Measurements from ENCODE around the gene PAK2. TPM values are rescaled to one million over a fixed set of nuclear protein-coding genes. Genes with fewer than 3 reads are reported as not detected.
A peak's percentile ranks its signal among the peaks of the same experiment; 100 is the strongest.

PAK2 gene
- total RNA-seq: 77.8 TPM
- long read RNA-seq, full-length matches to known transcripts: 71 of 97 reads
- long read RNA-seq, partial matches to known transcripts: 19 of 97 reads
- long read RNA-seq, other reads (novel, unspliced or antisense): 7 of 97 reads

DNA sequence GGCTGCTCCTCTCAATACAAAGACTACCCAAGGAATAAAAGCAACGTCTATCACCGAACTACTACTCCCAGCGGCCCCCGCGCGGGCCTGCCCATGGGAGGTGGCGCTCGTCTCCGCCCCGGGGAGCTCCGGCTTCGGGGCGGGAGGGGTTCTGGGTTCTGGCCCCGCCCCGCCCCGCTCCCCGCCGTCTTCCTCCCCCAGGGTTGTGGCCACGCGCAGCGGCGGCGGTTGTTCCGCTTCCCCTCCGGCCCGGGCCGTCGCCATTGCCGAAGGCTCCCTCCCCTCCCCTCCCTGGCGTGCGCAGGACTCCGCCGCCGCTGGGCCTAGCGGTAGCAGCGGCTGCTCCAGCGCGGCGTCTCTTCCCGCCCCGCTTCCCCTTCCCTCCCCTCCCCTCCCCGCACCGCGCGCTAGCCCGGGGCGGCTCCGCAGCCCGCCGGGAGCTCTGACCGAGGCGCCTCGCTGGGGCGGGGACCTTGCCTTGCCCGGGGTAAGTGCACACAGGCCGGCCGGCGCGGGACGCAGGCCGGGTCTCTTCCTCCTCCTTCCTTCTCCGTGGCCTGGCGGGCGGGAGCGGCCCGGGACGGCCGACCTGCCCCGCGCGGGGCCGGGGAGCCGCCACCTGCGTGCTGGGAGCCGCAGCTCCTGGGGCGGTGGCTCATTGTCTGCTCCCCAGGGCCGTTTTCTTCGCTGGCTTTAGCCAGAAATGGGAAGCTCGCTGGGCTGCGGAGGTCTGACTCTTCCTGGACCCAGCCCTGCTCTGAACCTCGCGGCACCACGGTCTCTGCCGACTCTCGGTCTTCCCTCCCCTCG, at the start of gene PAK2:
Gene PAK2, plus strand, starts transcription at position 187 of the 810 bp plus-strand sequence. CDS start 42,790 bp downstream, outside the sequence.
- DNase-seq (peak; percentile 97), ATAC-seq (peak; percentile 98)
- Histone ChIP-seq H3K36me3 (no peaks in the 10 kb centered on the region), H3K4me3 (peak within 1 kb of the TSS; percentile 97), H3K9me3 (no peaks in the 10 kb centered on the region), H3K27ac (peak within 1 kb of the TSS; percentile 98), H3K27me3 (no peaks in the 10 kb centered on the region), H3K4me1 (peaks cover 22% of the 10 kb centered on the region)
- intact Hi-C loops (cut with DNase I): no loop called here
- TF ChIP-seq, protein P1, sequence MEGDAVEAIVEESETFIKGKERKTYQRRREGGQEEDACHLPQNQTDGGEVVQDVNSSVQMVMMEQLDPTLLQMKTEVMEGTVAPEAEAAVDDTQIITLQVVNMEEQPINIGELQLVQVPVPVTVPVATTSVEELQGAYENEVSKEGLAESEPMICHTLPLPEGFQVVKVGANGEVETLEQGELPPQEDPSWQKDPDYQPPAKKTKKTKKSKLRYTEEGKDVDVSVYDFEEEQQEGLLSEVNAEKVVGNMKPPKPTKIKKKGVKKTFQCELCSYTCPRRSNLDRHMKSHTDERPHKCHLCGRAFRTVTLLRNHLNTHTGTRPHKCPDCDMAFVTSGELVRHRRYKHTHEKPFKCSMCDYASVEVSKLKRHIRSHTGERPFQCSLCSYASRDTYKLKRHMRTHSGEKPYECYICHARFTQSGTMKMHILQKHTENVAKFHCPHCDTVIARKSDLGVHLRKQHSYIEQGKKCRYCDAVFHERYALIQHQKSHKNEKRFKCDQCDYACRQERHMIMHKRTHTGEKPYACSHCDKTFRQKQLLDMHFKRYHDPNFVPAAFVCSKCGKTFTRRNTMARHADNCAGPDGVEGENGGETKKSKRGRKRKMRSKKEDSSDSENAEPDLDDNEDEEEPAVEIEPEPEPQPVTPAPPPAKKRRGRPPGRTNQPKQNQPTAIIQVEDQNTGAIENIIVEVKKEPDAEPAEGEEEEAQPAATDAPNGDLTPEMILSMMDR (IDR thresholded peaks at IDR 0.05): no peak

DNA sequence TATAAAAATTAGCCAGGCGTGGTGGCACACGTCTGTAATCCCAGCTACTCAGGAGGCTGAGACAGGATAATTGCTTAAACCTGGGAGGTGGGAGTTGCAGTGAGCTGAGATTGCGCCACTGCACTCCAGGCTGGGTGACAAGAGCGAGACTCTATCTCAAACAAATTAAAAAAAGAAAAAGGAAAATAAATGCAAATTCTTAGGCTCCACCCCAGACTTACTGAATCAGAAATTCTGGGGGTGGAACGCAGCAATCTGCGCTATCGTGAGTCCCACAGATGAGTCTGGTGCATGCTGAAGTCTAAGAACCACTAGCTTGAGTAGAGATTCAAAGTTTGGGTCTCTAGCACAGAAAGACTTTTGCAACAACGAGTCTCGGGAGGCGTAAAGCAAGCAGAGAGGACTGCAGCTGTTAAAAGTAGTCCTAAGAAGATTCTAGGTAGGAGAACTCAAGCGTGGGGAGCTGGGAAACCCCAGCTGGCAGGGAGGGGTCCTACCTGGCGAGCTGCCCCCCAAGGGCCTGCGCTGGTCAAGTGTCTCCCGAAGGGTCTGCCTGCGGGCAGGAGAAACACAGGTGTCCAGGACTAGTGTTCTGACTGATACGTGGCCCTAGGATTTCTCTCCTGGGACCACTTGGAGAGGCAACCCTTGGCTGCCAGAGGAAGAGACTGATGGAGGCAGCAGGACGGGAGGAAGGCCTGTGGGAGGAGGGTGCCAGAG, 49.6 kb upstream of the PAK2 start:
- peaks cover 2% of the 10 kb centered on the region for H3K4me1 ChIP-seq
- no peaks in the 10 kb centered on the region for H3K27me3 ChIP-seq
- H3K27ac ChIP-seq: no peak overlapping the region
- no peaks in the 10 kb centered on the region for H3K9me3 ChIP-seq
- DNase-seq (no peak), ATAC-seq (no peak)
- no peak overlapping the region for H3K4me3 ChIP-seq
- intact Hi-C loops (cut with DNase I): no loop called here
- no peaks in the 10 kb centered on the region for H3K36me3 ChIP-seq
- TF ChIP-seq, protein P1 (IDR thresholded peaks at IDR 0.05): no peak

DNA sequence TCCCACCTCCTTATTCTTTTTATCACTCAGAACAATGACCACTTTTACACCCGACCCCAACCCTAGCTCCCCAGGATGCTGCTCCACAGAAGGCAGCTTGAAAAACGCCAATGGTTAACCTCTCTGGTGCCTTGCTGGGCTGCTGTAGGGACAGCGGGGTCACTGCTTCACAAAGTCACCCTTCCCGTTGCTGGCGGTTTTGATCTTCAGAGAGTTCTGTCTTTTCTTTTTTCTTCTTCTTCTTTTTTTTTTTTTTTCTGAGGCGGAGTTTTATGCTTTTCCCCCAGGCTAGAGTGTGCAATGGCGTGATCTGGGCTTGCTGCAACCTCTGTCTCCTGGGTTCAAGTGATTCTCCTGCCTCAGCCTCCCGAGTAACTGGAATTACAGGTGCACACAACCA, 48.3 kb upstream of the PAK2 start:
- H3K27ac ChIP-seq: no peak overlapping the region
- no peak for DNase-seq
- H3K9me3 ChIP-seq: no peaks in the 10 kb centered on the region
- intact Hi-C loops (cut with DNase I): no loop called here
- no peaks in the 10 kb centered on the region for H3K27me3 ChIP-seq
- H3K36me3 ChIP-seq: no peaks in the 10 kb centered on the region
- no peak for ATAC-seq
- TF ChIP-seq, protein P1 (IDR thresholded peaks at IDR 0.05): no peak
- no peak overlapping the region for H3K4me3 ChIP-seq
- no peaks in the 10 kb centered on the region for H3K4me1 ChIP-seq

DNA sequence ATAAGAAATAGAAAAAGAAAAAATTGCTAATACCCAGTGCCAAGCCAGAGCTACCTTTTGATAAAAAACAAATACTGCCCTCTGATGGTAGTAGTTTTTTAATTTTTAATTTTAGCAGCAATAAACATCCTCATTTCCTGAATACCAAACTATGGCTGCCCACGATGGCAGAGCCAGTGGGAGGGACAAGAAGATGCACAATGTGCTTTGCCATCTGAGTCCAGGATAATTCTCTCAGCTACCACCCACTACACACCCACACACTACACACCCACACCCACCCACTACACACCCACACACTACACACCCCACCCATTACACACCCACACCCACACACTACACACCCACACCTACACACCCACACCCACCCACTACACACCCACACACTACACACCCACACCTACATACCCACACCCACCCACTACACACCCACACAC, 45.4 kb upstream of the PAK2 start:
- Histone ChIP-seq H3K9me3 (no peaks in the 10 kb centered on the region), H3K27me3 (no peaks in the 10 kb centered on the region), H3K36me3 (no peaks in the 10 kb centered on the region), H3K27ac (no peak overlapping the region), H3K4me3 (no peak overlapping the region), H3K4me1 (no peaks in the 10 kb centered on the region)
- TF ChIP-seq, protein P1 (IDR thresholded peaks at IDR 0.05): peak; percentile 28
- peak; percentile 36 for ATAC-seq
- intact Hi-C loops (cut with DNase I): no loop called here
- no peak for DNase-seq

DNA sequence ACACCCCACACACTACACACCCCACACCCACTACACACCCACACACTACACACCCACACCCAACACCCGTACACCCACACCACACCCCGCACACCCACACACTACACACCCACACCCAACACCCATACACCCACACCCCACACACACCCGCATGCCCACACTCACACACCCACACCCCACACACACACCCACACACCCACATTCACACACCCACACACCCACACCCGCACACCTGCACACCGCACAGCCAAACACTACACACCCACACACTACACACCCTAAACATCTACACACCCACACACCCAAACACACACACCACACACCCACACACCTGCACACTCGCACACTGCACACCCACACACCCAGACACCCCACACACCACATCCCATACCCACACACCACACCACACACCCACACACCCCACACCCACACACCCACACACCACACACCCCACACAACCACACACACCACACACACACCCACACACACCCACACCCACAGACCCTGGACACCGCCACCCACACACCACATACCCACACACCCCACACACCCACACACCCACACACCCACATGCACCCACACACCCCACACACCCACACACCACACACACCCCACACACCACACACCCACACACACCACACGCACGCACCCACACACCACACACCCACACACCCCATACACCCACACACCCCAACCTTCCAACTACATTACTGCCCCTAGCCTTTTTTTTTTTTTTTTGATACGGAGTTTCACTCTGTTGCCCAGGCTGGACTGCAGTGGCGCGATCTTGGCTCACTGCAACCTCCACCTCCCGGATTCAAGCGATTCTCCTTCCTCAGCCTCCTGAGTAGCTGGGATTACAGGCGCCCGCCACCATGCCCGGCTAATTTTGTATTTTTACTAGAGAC, 44.5 kb upstream of the PAK2 start:
- Histone ChIP-seq H3K4me1 (no peaks in the 10 kb centered on the region), H3K27ac (no peak overlapping the region), H3K27me3 (no peaks in the 10 kb centered on the region), H3K9me3 (no peaks in the 10 kb centered on the region), H3K36me3 (no peaks in the 10 kb centered on the region), H3K4me3 (no peak overlapping the region)
- TF ChIP-seq, protein P1 (IDR thresholded peaks at IDR 0.05): no peak
- DNase-seq: no peak
- intact Hi-C loops (cut with DNase I): no loop called here
- ATAC-seq: peak; percentile 55

Data from upper lobe of right lung (tissue), 1 donor.